Measurements from ENCODE around the gene TMEM150C.
"Not testable (repeated sequence)": the region's sequence is repeated elsewhere in the genome, so short reads cannot be mapped to it uniquely, and the experiment has no call there.

Gene TMEM150C

GRCh38 chr4:82473080-82473479 lies 88.7 kb downstream of the TMEM150C start:
- not testable (repeated sequence) for DNase-seq

DNA sequence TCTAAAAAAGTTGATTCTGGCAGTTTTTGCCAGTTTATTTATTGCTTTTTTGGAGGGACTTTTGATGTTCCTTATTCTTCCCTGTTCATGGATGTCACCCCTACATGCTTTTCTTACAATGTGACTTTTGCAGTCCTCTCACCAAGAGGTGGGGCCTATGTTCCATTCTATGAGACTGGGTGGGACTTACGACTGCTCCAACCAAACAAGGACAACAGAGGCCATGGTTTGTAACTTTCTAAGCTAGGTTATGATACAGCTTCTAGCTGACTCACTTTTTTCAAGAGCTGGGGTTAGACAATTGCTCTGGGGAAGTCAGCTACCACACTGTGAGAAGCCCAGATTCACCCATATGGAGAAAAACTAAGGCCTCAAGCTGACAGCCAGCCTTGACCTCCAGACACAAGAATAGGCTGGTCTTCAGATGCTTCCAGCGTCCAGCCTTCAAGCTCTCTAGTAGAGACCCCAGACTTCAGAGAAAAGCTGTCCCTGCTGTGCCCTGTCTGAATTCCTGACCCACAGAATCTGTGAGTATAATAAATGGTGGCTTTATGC lies 91.9 kb downstream of the TMEM150C start:
- peak; percentile 72 for DNase-seq

- peak; percentile 44 for DNase-seq
Measured at GRCh38 chr4:82467471-82467870, 94.3 kb downstream of the TMEM150C start.

- DNase-seq = no peak
Measured at GRCh38 chr4:82463221-82463620, 98.6 kb downstream of the TMEM150C start.

DNA sequence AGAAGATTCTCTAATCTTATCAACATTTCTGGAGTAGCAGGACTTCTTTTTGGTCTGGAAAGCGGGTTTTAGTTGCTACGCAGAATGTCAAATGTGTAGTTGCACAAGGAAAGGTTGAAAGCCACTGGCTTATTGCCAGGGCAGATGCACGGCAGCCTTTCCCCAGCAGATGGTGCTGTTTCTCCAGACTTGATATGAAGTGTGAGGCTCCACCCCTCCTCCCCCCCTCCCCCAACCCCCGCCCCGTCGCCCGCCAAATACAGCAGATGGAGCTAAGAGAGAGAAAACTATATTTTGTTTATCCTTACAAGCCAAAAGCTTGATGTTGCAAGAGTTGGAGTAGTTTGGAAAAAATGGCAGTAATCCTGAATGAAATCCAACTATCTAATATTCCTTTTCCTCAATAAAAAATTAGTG lies 99.4 kb downstream of the TMEM150C start:
- DNase-seq = peak; percentile 83

DNA sequence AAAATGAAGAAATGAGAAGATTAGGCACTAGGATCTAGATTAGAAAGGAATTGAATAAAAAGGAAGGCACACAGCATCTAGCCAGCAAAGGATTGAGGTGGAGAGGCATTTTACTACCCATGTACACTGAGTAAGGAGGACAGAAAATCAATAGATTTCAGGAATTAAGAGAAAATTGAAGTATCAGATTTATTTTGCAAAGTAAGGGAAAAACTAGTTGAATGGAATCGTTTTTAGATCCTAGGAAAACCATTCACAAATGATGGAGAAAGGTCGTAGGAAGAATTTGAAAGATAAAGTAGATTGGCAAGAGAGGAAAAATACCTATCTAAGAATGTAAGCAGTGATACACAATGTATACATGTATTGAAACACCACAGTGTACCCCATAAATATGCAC lies 100.1 kb downstream of the TMEM150C start:
- no peak for DNase-seq

- no peak for DNase-seq
Measured at GRCh38 chr4:82458729-82459128, 103.1 kb downstream of the TMEM150C start.

DNA sequence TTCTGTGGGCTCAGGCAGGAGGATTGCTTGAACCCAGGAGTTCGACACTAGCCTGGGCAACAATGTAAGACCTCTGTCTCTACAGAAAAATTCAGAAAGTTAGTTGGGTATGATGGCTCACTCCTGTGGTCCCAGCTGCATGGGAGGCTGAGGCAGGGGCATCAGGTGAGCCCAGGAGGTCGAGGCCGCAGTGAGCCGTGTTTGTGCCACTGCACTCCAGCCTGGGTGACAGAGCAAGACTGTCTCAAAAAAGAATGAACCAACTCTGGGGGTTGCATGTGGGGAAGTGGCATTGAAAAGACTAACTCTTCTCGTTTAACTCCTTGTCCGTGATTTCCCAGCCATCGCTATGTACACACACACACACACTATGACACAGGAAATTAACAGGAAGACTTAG lies 104.5 kb downstream of the TMEM150C start:
- no peak for DNase-seq

DNA sequence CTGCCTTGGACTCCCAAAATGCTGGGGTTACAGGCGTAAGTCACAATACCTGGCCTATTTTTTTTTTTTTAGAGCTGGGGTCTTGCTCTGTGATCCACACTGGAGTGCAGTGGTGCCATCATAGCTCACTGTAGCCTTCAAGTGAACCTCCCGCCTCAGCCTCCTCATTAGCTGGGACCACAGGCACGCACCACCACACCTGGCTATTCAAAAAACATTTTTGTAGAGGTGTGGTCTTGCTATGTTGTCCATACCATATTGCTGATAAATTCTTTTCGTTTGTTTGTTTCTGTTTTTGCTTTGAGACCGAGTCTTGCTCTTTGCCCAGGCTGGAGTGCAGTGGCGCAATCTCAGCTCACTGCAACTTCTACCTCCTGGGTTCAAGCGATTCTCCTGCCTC lies 109.8 kb downstream of the TMEM150C start:
- DNase-seq = no peak

GRCh38 chr4:82450966-82451755 lies 110.6 kb downstream of the TMEM150C start:
- DNase-seq = peak; percentile 18

DNA sequence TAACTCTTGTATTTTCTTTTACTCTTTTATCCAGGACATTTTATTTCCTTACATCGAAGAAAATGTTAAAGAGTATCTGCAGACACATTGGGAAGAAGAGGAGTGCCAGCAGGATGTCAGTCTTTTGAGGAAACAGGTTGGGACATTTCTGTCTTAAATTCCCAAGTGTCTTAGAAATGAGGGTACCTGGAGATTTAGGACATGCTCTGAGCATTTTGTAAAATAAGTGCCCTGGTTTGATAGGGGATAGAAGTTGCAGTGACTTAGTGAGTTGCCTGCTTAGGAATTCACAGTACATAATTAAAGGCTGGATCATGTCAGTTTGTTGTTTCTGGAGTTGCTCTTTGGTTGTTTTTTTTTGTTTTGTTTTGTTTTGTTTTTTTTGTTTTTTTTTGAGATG lies 113.9 kb downstream of the TMEM150C start:
- no peak for DNase-seq

- DNase-seq = no peak
Measured at GRCh38 chr4:82439088-82439487, 122.7 kb downstream of the TMEM150C start.

DNA sequence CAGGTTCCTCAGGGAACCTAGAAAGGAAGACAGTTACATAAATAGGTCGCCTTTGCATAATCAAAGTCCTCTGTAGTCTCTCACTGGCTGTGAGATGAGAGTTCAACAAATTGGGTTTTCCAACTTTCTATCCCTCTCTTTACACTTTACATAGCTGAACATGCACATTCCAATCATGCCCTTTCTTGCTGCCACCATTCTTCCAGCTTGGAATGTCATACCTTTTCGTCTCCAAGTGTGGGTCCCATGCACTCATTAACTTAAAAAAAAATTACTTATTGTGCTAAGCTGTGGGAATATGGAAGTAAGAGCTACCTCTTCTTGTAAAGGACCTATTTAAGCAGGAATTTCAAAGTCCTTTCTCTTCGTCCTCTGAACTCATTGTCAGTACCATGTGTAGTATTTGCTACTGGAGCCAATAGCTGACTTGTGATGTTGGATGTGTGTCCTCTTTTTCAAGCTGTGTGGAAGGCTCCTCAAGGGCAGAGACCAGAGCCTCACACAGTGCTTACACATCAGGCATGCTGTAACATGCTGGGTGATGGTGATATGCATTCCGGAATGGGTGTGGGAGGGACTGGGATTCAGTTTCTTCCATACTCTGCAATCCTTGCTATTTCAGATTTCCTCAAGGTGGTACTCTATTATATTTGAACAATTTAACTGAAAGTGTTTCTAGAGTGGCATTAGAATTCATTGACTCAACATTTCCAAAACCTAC lies 124.3 kb downstream of the TMEM150C start:
- peak; percentile 42 for DNase-seq

- no peak for DNase-seq
Measured at GRCh38 chr4:82436780-82437179, 125.0 kb downstream of the TMEM150C start.

- no peak for DNase-seq
Measured at GRCh38 chr4:82436130-82436529, 125.7 kb downstream of the TMEM150C start.

DNA sequence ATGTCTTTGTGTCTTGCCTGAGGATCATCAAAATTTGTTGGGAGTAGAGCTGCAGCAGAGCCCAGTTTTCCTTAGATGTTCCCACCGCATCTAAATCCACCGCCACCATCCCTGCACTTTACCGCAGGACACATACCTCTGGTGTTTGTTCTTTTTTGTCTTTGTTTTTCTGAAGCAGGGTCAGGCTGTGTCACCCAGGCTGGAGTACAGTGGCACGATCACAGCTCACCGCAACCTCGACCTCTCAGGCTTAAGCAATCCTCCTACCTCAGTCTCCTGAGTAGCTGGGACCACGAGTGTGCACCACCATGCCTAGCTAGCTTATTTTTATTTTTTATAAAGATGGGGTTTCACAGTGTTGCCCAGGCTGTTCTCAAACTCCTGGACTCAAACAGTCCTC lies 126.8 kb downstream of the TMEM150C start:
- DNase-seq = no peak

DNA sequence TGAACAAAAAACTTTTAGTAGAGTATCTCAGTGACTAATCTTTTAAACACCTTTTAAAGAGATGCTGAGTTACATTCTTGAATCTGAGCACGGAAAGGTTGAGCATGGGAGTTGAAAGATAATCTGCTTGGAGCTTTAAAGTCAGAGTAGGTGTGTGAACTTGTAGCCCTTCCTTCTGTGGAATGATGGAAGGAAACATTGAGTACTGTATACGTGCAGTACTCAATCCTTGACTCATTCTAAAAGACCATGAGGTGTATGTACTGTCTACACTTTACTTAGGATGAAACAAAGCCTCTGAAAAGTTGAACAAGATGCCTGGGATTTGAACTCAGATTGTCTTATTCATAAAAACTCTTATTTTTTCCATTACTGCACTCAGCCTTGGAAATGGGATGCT lies 128.0 kb downstream of the TMEM150C start:
- DNase-seq = no peak

All from fibroblast of skin of scalp (primary cell).